HepG2 (cell line): ENCODE results near the gene MAGEL2. TPM values are rescaled to one million over a fixed set of nuclear protein-coding genes. Genes with fewer than 3 reads are reported as not detected.

ENCODE experiments used
- ATAC-seq: fragments of 200-7000 bp; cut with Tn5 transposase; 3 replicates; pipeline ENCODE4 v1.9.1; 2020; ENCODE audit warnings: mild to moderate bottlenecking, moderate library complexity
- BruUV-seq: library from RNA; stranded (reverse); fragments of 400-500 nt; replicated peaks from 2 replicates; lab custom pipeline; 2021; lab: Mats Ljungman, UMichigan
- CTCF ChIA-PET: fragments of 300-600 bp; formaldehyde crosslinking; extraction: SDS; loops from one replicate; lab custom pipeline; 2021; ENCODE audit warnings: low total read pairs, inconsistent platforms, low intra/inter-chr PET ratio; lab: Yijun Ruan, JAX
- POLR2A ChIA-PET: fragments of 350-600 bp; sonication (Branson Sonifier 250); formaldehyde crosslinking; loops from one replicate; lab custom pipeline; 2020; ENCODE audit warnings: antibody characterized with exemption, inconsistent platforms; lab: Yijun Ruan, JAX
- DNase-seq: peaks from one replicate; pipeline ENCODE4 v3.0.0-alpha.2; 2015; ENCODE audit warnings: low spot score
- FAIRE-seq: peaks from 3 replicates; lab custom pipeline; 2011; peaks lifted over from hg19 to GRCh38; lab: Jason Lieb, UNC
- H2AFZ ChIP-seq: one replicate; pipeline ENCODE4 v1.6.1; 2011; ENCODE audit warnings: low read length, inconsistent platforms
- H3K27ac ChIP-seq: fragments of 300-600 bp; 3 replicates; pipeline ENCODE4 v1.8.0; 2011; ENCODE audit warnings: mixed run types, mild to moderate bottlenecking, mixed read lengths, low read length, inconsistent platforms; ENCODE audit not compliant: insufficient read depth; ENCODE audit errors: extremely low read length
- H3K27me3 ChIP-seq, 2 experiments: fragments of 200-600 bp in 1 of 2; 2 replicates in 1 of 2; 3 replicates in 1 of 2; pipeline versions ENCODE4 v1.6.0 to v1.8.0; 2011; ENCODE audit warnings: low read length in 2 of 2, mild to moderate bottlenecking in 2 of 2, moderate library complexity in 2 of 2, inconsistent platforms in 1 of 2; ENCODE audit not compliant: insufficient read depth in 2 of 2, control insufficient read depth in 1 of 2
- H3K36me3 ChIP-seq, 2 experiments: fragments of 200-600 bp in 1 of 2; replicated peaks in 1 of 2; 2 replicates in 1 of 2; 3 replicates in 1 of 2; pipeline versions ENCODE4 v1.5.1 to v1.8.0; 2011; ENCODE audit warnings: low read length in 2 of 2, inconsistent platforms in 1 of 2; ENCODE audit not compliant: insufficient read depth in 2 of 2, control insufficient read depth in 1 of 2
- H3K4me1 ChIP-seq: 2 replicates; pipeline ENCODE4 v1.5.1; 2012; ENCODE audit warnings: low read length, inconsistent platforms; ENCODE audit not compliant: insufficient read depth
- H3K4me2 ChIP-seq: 2 replicates; pipeline ENCODE4 v1.6.0; 2011; ENCODE audit warnings: low read depth, low read length, inconsistent platforms
- H3K4me3 ChIP-seq, 3 experiments: fragments of 200-600 bp in 1 of 3; sonication (generic), shearing (Covaris generic) in 1 of 3; replicated peaks in 1 of 3; 2 replicates each; pipeline ENCODE4 v1.5.1; 2011 to 2016; ENCODE audit warnings: low read length in 3 of 3, inconsistent platforms in 2 of 3, low read depth in 2 of 3, mild to moderate bottlenecking in 2 of 3, control low read depth in 1 of 3, mixed read lengths in 1 of 3; ENCODE audit not compliant: insufficient read depth in 1 of 3
- H3K79me2 ChIP-seq: one replicate; pipeline ENCODE4 v1.6.1; 2011; ENCODE audit warnings: low read length, inconsistent platforms; ENCODE audit not compliant: insufficient read depth
- H3K9ac ChIP-seq: 2 replicates; pipeline ENCODE4 v1.6.0; 2011; ENCODE audit warnings: mild to moderate bottlenecking, low read depth, low read length, inconsistent platforms; ENCODE audit not compliant: insufficient read depth
- H3K9me3 ChIP-seq: 2 replicates; pipeline ENCODE4 v1.5.1; 2012; ENCODE audit warnings: mild to moderate bottlenecking, low read length
- H4K20me1 ChIP-seq: 2 replicates; pipeline ENCODE4 v1.6.0; 2011; ENCODE audit warnings: inconsistent platforms, mild to moderate bottlenecking, low read length, moderate library complexity; ENCODE audit not compliant: insufficient read depth
- HNRNPLL ChIP-seq: fragments of 200-400 bp; formaldehyde crosslinking; IDR thresholded peaks from 2 replicates; pipeline ENCODE4 v1.6.1; 2017; ENCODE audit warnings: mild to moderate bottlenecking, low read depth, low read length; ENCODE audit not compliant: poor library complexity, severe bottlenecking
- HNRNPUL1 ChIP-seq: fragments of 200-400 bp; formaldehyde crosslinking; IDR thresholded peaks from 2 replicates; pipeline ENCODE4 v1.6.1; 2017; ENCODE audit warnings: low read depth, mild to moderate bottlenecking, low read length, moderate library complexity
- MIER2 ChIP-seq: IDR thresholded peaks from 2 replicates; pipeline ENCODE4 v1.6.1; 2016; ENCODE audit warnings: missing biosample characterization, missing genetic modification reagents
- MTF1 ChIP-seq: sonication (generic); formaldehyde crosslinking; IDR thresholded peaks from 2 replicates; pipeline ENCODE4 v1.5.0; 2020; ENCODE audit warnings: missing genetic modification reagents
- STAG1 ChIP-seq: sonication (generic); formaldehyde crosslinking; IDR thresholded peaks from 2 replicates; pipeline ENCODE4 v1.4.0; 2020; ENCODE audit warnings: missing genetic modification reagents
- ZNF33B ChIP-seq: sonication (generic); formaldehyde crosslinking; IDR thresholded peaks from 2 replicates; pipeline ENCODE4 v1.5.1; 2020; ENCODE audit warnings: mild to moderate bottlenecking, missing genetic modification reagents
- ZNF547 ChIP-seq: sonication (generic); formaldehyde crosslinking; IDR thresholded peaks from 2 replicates; pipeline ENCODE4 v1.5.1; 2020; ENCODE audit warnings: mild to moderate bottlenecking, missing genetic modification reagents
- ZNF670 ChIP-seq: sonication (generic); formaldehyde crosslinking; IDR thresholded peaks from 2 replicates; pipeline ENCODE4 v1.8.0; 2022; ENCODE audit warnings: mild to moderate bottlenecking, missing genetic modification reagents, borderline replicate concordance
- ZNF770 ChIP-seq: sonication (generic); formaldehyde crosslinking; IDR thresholded peaks from 2 replicates; pipeline ENCODE4 v1.5.0; 2020; ENCODE audit warnings: mild to moderate bottlenecking, missing genetic modification reagents
- WGBS: methylation state at CpG from one replicate; pipeline ENCODE4 v1.1.6; 2017; ENCODE audit warnings: low lambda C conversion rate; 5-methylcytosine and 5-hydroxymethylcytosine counted together
- in situ Hi-C: cut with HindIII; loops from 2 replicates; pipeline ENCODE4 v1.10.0; 2017; ENCODE audit warnings: low pct_unique_long_range_greater_than_20kb; ENCODE audit not compliant: extremely low pct_ligation_motif_present
- intact Hi-C: fragments of 100-400 bp; cut with micrococcal nuclease; formaldehyde crosslinking; loops from one replicate; pipeline ENCODE4 v1.10.0; 2022; ENCODE audit not compliant: unreplicated experiment
- polyA plus RNA-seq, 8 experiments: library from polyadenylated mRNA; depleted of rRNA in 3 of 8; stranded (reverse) in 7 of 8; unstranded in 1 of 8; fragments of >200 nt; fragmentation: Illumina TruSeq in 4 of 8; extraction: Trizol in 4 of 8; gene quantifications; 2 replicates each; pipeline versions ENCODE4 v1.2.1 to v1.2.3, GENCODE V29; 2011 to 2016; ENCODE audit warnings: low read depth in 4 of 8, missing spikeins in 1 of 8, mixed read lengths in 1 of 8; ENCODE audit not compliant: insufficient read depth in 1 of 8
- total RNA-seq, 5 experiments: library from RNA; depleted of rRNA; stranded (reverse); fragments of >200 nt; fragmentation: Illumina TruSeq; extraction: Trizol; gene quantifications; 2 replicates each; pipeline ENCODE4 v1.2.3, GENCODE V29; 2016; ENCODE audit warnings: low read depth in 1 of 5

MAGEL2 gene
- total and polyA plus RNA-seq, 2 of the 13 experiments (the other 11 are each of a cell fraction or from before 2014, with no cell fraction given): not detected

DNA sequence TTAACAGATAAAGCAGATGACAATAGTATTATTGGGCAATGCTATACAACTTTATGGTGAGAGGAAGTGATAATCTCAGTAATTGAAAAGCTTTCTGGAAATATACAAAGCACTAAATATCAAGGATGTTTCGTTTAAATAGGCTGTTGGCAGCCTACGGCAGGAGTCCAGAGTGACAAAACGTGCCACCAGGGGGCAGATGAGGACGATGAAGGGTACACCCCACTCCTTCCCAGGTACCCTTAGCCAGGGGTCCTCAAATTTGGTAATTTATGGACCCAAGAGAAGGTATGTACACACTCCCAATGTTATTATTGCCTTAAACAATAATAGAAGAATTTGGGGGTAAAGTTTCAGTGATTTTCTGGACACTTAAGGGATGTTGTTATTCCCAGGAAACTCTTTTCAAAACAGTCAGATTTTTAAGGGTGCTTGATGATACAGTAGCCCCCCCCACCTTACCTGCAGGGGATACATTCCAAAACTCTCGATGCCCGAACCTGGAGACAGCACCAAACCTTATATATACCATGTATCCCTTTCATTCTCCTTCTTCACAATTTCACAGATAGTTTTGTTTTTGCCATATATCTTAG is 1.4 kb upstream of the MAGEL2 start (continued):
- TF ChIP-seq MIER2 (CRISPR knock-in tag): no peak
- peak; percentile 79 for TF ChIP-seq STAG1
- no peak for TF ChIP-seq HNRNPUL1
- no peak for TF ChIP-seq MTF1 (CRISPR knock-in tag)

DNA sequence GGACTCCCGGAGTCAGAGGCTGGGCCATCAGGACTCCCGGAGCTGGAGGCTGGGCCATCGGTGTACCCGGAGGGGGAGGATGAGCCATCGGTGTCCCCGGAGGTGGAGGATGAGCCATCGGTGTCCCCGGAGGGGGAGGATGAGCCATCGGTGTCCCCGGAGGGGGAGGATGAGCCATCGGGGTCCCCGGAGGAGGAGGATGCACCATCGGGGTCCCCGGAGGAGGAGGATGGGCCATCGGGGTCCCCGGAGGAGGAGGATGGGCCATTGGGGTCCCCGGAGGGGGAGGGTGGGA is 719 bp downstream of the MAGEL2 start:
- Histone ChIP-seq H3K4me2 (no peak overlapping the region), H3K9me3 (no peaks in the 10 kb centered on the region), H3K4me3 (no peak overlapping the region), H3K4me1 (no peaks in the 10 kb centered on the region), H3K79me2 (no peaks in the 10 kb centered on the region), H3K27ac (no peak overlapping the region), H3K27me3 (peaks cover 2 to 18% of the 10 kb centered on the region in 2 experiments; a peak in 2 of 5 replicates), H3K9ac (no peak overlapping the region), H3K36me3 (no peaks in the 10 kb centered on the region), H4K20me1 (no peaks in the 10 kb centered on the region), H2AFZ (no peak overlapping the region)
- ChIA-PET POLR2A (no interaction called here), CTCF (no interaction called here)
- 77% methylated on average over 16 of the region's 17 CpGs for WGBS
- TF ChIP-seq ZNF770 (CRISPR knock-in tag) (no peak), ZNF670 (CRISPR knock-in tag) (no peak), ZNF547 (CRISPR knock-in tag) (no peak), HNRNPLL (no peak), ZNF33B (CRISPR knock-in tag) (no peak)
- intact Hi-C loops: loop anchor here (10.0 kb wide), 1 partner anchor 1858 kb away; no protein-coding TSS in a partner anchor
- ATAC-seq (no peak), FAIRE-seq (no peak), DNase-seq (no peak)
- no TSS peak for BruUV-seq
- in situ Hi-C loops: loop anchor here (5.0 to 25.0 kb wide), 2 partner anchors 160 to 220 kb away; no protein-coding TSS in a partner anchor
